GM18498 (cell line): ENCODE results near the gene DKKL1.
A peak's percentile ranks its signal among the peaks of the same experiment; 100 is the strongest.
"Not testable (repeated sequence)": the region's sequence is repeated elsewhere in the genome, so short reads cannot be mapped to it uniquely, and the experiment has no call there.

Experiments used
- ATAC-seq: cut with Tn5 transposase; IDR thresholded peaks from one replicate; pipeline ENCODE4 v1.9.1; 2021; ENCODE audit warnings: mild to moderate bottlenecking, moderate library complexity; ENCODE audit not compliant: unreplicated experiment

Gene DKKL1

DNA sequence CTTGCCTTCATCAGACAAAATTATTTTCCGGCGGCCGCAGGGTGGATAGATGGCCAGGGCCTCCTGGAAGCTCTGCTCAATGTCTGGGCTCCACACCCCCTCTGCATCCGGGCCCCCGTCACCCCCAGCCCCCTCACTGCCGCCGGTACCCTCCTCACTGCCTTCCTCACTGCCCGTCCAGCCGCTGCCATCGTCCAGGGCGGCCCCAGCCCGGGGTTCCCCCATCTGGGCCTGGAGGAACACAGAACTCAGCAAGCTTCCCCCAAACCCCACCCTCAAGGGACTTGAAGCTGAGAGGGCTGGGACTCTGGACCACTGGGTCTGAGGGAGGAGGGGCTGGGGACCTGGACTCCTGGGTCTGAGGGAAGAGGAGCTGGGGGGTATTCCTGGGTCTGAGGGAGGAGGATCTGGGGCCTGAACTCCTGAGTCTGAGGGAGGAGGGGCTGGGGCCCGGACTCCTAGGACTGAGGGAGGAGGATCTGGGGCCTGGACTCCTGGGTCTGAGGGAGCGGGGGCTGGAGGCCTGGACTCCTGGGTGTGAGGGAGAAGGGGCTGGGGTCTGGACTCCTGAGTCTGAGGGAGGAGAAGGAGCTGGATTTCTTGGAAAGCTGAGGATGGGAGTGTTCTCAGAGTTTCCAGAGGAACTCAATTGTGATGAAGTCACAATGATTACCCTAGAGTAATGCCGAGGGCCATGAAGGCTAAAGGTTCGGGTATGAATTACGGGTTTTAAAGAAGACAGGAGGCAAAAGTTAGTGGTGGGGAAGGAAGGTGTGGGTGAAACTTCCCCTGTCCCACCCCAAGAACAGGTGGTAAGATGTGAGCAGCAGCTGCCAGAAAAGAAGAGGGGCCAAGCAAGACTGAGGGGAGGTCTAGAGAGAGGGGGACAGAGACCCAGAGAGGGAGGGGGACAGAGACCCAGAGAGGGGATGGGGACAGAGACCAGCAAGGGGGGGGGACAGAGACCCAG lies 3.5 kb upstream of the DKKL1 start:
- ATAC-seq = no peak

DNA sequence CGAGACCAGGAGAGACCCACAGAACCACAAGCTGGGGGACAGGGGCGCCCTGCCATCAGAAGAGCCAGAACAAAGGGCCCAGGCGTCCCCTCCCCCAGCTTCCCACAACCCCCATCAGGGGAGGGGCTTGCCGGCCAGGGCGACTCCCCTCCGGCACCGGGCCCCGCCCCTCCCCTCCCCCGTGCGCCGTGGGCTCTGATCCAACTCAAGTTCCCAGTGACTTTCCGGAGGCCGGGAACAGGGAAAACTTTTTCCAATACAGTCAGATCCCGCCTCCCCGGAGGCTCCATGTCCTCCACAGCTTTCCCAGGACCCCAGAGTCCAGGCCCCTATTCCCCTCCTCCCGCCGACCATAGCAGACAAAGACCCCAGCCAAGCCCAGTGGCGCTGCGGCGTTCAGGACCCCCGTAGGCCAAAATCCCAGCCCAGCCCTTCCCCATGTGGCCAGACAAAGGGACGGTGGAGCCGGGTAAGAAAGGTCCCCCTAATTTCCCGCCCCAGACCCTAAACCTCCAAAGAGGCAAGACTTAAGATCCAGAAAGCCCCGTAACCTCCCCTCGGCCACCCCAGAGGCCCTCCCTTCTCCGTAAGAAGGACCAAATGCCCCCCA lies 2.1 kb upstream of the DKKL1 start:
- no peak for ATAC-seq

DNA sequence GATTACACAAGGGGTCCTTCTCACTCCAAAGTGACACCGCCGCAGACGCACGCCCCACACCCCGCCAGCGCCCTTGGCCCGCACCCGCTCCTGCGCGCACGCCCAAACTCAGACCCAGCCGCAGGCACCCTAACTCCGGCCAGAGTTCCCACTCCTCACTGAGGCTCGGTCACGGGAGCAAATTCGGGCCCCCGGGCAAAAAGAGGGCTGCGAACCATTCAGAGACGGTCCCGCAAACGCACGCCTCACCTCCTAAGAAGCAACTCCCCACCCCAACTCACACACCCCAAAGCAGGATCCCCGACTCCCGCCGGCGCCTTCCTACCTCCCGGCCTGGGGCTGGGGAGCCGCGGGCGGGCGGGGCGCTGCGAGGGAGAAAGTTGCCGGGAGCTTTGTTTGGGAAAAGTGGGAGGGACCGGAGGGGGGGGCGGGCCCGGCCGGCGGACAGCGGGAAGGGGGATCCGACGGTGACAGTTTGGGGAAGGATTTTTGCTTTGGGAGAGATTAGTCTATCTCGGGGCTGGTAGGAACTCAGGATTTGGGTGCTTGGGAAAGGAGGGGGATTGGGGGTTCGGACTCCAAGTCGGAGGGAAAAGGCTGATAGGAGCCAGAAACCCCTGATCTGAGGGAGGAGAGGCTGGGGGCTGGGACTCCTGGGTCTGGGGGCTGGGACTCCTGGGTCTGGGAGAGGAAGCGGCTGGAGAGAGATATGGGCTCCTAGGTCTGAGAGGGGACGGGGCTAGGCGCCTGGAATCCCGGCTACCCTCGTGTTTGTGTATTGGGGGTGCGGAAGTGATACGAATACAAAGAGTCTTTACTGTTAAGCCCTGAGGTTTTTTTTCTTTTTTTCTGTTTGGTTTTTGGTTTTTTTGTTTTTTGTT lies 1.4 kb upstream of the DKKL1 start, which contains the start of gene TEAD2:
TEAD2 (minus strand) TSS at position 369 of the 881 bp plus-strand sequence. CDS start 2,341 bp downstream, outside the sequence.
- ATAC-seq = no peak

DNA sequence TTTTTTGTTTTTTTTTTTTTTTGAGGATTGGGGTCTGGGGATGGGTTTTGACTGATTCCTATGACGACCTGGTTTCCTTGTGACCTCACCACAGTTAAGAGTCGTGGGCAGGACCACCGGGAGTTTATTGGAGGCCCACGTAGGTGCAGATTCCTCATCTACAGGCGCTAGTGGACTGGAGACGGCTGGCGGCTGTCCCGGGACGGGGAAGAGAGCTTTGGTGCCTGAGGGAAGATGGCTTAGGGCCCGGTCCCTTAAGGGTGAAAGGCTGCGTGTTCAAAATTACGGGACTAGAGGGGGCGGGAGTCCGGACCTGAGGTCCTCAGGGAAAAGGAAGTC lies 779 bp upstream of the DKKL1 start:
- no peak for ATAC-seq

DNA sequence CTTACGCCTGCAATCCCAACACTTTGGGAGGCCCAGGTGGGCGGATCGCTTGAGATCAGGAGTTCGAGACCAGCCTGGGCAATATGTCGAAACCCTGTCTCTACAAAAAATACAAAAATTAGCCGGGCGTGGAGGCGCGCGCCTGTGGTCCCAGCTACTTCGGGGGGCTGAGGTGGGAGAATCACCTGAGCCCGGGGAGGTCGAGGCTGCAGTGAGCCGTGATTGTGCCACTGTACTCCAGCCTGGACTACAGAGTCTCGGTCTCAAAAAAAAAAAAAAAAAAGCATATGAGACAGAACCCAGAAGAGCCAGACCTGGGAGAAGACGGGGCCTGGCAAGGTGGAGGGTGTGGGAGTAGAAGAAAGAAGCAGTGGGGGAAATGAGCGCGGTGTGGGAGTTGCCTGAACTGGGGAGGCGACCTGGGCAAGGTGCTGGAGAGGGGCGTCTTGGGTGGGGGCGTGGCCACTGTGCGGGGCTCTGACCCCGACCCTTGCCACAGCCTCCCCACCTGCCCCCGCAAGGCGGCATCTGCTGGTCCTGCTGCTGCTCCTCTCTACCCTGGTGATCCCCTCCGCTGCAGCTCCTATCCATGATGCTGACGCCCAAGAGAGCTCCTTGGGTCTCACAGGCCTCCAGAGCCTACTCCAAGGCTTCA lies 533 bp downstream of the DKKL1 start:
- no peak for ATAC-seq

DNA sequence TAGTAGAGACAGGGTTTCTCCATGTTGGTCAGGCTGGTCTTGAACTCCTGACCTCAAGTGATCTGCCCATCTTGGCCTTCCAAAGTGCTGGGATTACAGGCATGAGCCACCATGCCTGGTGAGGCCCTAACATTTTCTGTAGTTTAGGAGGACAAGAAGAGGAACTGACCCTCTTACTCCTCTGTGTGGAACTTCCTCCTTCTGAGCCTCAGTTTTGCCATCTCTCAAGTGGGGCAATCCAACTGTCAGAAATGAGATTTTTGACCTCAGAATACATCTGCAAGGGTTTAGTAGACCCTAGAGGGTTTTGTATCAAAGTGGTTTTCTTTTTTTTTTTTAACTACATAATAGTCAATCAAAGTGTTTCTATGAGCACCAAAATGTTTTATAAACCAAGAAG lies 2.4 kb downstream of the DKKL1 start:
- ATAC-seq = no peak

DNA sequence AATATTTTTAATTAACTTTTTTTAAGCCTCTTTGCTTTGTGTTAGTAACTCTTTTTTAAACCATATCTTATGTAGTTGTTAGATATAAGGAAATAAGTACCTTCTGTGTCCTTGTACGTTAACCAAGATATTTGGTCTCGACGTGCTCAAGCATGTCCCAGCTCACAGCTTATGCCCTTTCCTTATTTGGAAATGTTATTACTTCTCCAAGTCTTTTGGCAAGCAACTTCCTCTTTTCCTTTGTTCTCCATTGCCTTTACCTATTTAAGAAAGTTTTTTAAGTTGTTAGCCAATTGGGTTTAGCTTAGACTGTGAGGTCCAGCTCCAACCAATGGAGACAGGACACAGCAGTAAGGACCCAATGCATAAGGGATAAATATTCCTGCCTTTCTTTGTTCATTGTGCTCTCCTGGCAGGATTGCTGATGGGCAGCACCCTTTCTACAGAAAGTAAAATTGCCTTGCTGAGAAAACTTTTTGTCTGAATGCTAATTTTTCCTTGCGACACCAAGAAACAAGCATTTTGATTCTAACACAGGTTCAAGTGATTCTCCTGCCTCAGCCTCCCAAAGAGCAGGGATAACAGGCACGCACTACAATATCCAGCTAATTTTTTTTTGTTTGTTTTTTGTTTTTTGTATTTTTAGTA lies 5.2 kb downstream of the DKKL1 start:
- ATAC-seq = no peak

DNA sequence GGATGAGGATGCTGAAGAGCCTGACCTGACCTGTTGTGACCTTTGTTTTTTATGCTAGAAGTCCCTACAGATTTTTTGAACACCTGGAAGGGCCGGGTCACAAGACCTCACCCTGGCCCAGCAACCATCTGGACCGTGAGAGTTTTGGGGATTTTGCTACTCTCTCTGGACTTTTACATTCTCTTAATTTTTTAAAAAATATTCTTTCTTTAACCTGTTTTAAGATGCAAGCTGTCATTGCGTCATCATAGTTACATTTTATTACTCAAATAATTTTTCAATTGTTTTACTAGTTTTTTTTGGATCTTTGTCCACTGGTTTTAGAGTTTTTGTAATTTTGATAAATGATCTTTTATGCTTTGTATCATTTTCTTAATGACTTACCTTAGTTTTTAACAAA lies 7.5 kb downstream of the DKKL1 start:
- ATAC-seq = no peak

DNA sequence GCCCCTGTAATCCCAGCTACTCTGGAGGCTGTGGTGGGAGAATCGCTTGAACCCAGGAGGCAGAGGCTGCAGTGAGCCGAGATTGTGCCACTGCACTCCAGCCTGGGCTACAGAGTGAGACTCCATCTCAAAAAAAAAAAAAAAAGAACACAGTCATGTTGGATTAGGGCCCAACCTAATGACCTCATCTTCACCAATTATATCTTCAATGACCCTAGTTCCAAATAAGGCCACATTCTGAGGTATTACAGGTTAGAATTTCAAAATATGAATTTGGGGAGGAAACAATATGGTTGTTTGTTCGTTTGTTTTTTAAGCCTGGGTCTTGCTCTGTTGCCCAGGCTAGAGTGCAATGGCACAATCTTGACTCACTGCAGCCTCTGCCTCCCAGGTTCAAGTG lies 9.5 kb downstream of the DKKL1 start:
- ATAC-seq = not testable (repeated sequence)

DNA sequence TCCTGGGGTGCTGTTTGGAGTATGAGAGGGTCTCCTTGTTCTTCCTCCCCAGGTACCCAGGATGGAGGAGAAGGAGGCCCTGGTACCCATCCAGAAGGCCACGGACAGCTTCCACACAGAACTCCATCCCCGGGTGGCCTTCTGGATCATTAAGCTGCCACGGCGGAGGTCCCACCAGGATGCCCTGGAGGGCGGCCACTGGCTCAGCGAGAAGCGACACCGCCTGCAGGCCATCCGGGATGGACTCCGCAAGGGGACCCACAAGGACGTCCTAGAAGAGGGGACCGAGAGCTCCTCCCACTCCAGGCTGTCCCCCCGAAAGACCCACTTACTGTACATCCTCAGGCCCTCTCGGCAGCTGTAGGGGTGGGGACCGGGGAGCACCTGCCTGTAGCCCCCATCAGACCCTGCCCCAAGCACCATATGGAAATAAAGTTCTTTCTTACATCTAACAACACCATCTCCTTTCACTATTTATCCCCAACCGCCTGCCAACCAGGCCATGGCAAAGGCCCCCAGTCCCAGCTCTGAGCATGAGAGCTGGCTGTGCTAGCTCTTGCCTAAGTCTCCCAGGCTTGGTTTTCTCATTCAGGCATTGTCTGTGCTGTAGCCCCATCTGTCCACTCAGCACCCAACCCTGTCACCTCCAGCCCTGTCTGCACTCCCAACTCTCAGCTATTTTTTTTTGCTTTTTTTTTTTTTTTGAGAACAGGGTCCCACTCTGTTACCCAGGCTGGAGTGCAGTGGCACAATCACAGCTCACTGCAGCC lies 11.2 kb downstream of the DKKL1 start:
- ATAC-seq = no peak

DNA sequence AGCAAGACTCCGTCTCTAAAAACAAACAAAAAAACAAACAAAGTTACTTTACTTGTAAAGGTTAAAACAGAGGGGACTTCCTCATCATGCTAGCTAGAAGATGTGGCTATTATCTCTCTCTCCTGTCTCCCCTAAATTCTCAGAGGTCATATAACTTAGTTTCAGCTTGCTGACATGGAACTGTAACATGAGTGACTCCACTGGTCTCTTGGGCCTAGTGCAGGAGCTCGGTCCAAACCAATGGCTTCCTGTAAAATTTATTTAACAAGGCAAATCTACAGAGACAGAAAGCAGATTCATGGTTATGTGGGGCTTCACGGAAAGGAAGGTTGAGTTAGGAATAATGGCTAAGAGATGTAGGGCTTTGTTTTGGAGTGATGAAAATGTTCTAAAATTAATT lies 14.8 kb downstream of the DKKL1 start:
- no peak for ATAC-seq

DNA sequence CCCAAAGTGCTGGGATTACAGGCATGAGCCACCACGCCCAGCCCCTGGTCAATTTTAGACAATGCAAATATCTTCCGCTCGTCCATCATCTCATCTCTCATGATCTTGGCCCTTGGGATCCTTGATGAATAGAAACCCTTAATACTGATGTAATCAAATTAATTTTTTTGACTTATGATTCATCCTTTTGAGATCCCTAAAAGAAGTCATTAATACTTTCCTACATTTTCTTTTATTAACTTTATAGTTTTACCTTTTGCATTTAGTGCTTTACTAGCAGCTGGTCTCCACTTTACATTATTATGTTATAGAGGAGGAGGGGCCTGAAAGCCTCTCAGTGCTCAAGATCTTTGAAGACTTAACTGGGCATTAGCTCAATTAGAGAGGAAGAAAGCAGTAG lies 16.7 kb downstream of the DKKL1 start:
- no peak for ATAC-seq

DNA sequence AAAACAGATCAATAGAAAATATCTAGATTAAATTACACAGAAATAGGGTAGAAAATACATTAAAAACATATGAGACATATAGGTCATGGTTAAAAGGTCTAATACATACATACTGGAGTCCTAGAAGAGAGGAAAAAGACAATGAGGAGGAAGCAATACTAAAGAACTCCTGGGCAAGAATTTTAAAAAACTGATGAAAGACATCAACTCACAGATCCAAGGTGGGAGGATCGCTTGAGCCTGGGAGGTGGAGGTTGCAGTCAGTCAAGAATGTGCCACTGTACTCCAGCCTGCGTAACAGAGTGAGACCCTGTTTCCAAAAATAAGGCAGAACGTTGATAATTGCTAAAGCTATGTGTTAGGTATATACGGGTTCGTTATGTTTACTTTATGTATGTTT lies 19.0 kb downstream of the DKKL1 start:
- ATAC-seq = no peak

DNA sequence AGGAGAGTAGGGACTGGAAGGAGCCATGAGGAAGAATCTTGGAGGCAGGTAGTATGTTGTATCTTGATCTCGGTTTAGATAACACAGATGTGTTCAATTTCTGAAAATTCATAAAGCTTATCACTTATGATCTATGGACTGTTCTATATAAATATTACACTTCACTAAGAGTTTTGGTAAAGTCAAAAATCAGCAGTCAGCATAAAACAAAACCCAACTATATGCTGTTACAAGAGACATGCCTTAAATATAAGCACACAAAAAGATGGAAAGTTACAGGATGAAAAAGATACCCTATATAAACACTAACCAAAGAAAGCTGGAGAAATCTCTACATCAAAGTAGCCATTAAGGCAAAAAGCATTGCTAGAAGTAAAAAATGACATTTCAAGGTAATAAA lies 19.9 kb downstream of the DKKL1 start:
- ATAC-seq = no peak

DNA sequence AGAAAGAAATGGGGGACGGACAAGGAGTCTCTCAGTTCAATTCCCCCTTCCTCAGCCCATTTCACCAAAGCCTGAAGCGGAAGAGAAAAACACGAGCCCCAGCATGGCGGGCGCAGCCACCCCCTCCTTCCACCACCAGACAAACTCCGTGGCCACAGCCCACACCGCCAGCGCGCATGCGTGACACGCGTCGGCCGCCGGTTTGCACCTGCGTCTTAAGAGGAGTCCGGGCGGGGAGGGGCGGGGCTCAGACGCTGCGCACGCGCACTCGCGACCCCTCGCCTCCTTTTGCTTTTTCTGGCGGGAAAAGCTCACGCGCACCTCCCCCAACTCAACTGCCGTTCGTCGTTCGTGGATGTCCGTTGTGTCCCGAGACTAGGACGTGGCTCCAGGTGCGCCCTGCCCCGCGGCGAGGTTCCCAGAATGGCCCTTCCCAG lies 24.3 kb downstream of the DKKL1 start, which contains the start of gene KASH5:
KASH5 (plus strand) TSS at position 314 of the 437 bp plus-strand sequence. CDS start 2,635 bp downstream, outside the sequence.
- peak; percentile 77 for ATAC-seq

DNA sequence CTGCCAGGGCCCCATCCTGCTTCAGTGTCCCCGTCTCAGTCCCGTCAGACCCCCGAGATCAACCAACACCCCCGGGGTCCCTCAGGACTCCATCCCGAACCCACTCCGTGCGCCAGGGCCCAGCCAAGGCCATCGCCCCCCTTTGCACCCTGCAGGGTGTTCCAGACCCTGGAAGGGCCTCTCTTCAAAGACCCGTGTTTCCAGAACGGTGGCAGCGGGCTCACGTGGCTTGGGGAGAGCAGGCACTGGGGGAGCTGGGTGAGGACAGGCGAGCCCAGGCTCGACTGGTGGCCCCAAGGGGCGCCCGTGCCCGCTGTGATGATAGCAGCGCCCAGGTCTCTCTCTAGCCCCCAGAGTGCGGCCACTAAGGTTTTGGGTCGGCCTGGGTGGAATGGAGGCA lies 25.7 kb downstream of the DKKL1 start:
- no peak for ATAC-seq

DNA sequence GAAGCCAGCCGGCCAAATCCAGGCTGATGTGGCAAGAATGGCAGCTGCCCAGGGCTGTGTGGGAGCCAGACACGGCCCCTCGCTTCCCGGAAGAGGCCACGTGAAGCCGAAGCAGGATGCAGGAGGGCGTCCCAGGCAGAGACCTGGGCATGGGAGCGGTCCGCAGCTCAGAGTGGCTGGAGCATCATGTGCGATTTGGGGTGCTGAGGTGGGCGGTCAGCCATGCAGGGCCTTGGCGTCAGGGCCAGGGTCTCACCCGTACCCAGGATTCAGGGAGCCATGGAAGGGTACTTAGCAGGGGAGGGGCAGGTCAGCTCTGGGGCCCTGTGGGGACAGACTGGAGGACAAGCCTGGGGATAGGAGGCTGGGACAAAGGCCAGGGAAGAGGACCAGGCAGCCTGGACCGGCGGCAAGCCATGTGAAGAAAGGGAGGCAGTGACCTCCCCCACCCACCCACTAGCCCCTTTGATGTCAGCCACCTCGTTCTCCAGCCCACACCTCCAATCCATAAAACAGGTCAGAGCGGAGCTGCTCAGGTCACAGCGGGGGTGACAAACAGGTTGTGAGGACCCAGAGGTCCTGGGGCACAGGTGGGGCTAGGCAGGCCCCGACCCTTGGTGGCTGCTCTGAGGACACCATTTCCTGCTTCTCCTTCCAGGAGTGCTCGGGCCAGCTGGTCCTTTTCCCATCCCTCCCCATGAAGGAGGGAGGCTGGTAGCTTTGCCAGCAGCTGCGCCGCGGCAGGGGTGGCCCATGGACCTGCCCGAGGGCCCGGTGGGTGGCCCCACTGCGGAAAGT lies 26.7 kb downstream of the DKKL1 start:
- ATAC-seq = no peak

DNA sequence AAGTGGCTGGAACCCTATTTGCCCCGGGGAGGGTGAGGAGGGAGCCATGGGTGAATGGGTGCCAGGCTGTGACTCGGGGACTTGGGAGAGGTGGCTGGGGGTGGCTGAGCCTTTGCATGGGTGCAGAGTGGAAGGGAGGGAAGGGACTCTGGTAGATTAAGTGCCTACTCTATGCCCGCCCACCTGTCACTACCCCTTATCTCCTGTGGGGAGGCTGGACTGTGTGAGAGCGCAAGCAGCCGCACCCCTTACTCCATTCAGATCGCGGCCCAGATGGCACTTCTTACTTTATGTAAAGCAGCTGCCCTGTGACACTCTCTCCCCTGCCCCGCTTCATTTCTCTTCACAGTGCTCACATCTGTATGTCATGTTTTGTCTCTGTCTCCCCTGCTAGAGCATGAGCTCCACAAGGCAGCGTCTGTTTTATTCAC lies 27.3 kb downstream of the DKKL1 start:
- ATAC-seq = no peak
